ACC112 (cell line): Measurements from ENCODE around the gene TFR2.

Experiments
- H2AFZ ChIP-seq: fragments of 200-600 bp; sonication (generic); one replicate; pipeline ENCODE4 v1.6.0; 2017; ENCODE audit warnings: antibody characterized with exemption, low read length; ENCODE audit not compliant: unreplicated experiment
- H3K27ac ChIP-seq: fragments of 200-600 bp; sonication (generic); 2 replicates; pipeline ENCODE4 v1.5.1; 2014; ENCODE audit warnings: low read depth, mild to moderate bottlenecking, antibody characterized with exemption, low read length, moderate library complexity
- H3K27me3 ChIP-seq: fragments of 200-600 bp; sonication (generic); 2 replicates; pipeline ENCODE4 v1.6.1; 2014; ENCODE audit warnings: mild to moderate bottlenecking, antibody characterized with exemption, low read length, moderate library complexity, mixed read lengths; ENCODE audit not compliant: insufficient read depth
- H3K36me3 ChIP-seq: fragments of 200-600 bp; sonication (generic); 2 replicates; pipeline ENCODE4 v1.6.1; 2016; ENCODE audit warnings: mild to moderate bottlenecking, antibody characterized with exemption, low read length, moderate library complexity, mixed read lengths; ENCODE audit not compliant: insufficient read depth
- H3K4me1 ChIP-seq: fragments of 200-600 bp; sonication (generic); one replicate; pipeline ENCODE4 v1.6.1; 2016; ENCODE audit warnings: low read length, mixed read lengths; ENCODE audit not compliant: insufficient read depth, unreplicated experiment, control insufficient read depth
- H3K4me3 ChIP-seq: fragments of 200-600 bp; sonication (generic); 2 replicates; pipeline ENCODE4 v1.5.1; 2014; ENCODE audit warnings: mild to moderate bottlenecking, low read depth, low read length
- H3K79me2 ChIP-seq: fragments of 200-600 bp; sonication (generic); one replicate; pipeline ENCODE4 v1.6.0; 2016; ENCODE audit warnings: low read length; ENCODE audit not compliant: control insufficient read depth, unreplicated experiment, insufficient read depth

Gene TFR2

GRCh38 chr7:100642534-100642907, 1.2 kb upstream of the TFR2 start:
- H3K36me3 ChIP-seq, result no peaks in the 10 kb centered on the region
- H2AFZ ChIP-seq, result no peak overlapping the region
- no peaks in the 10 kb centered on the region for H3K4me1 ChIP-seq
- no peaks in the 10 kb centered on the region for H3K79me2 ChIP-seq
- H3K27me3 ChIP-seq, result peaks cover 20% of the 10 kb centered on the region
- H3K4me3 ChIP-seq, result no peak overlapping the region
- H3K27ac ChIP-seq, result no peak overlapping the region

- H3K4me3 ChIP-seq, result no peak overlapping the region
- H2AFZ ChIP-seq, result no peak overlapping the region
- H3K79me2 ChIP-seq, result no peaks in the 10 kb centered on the region
Measured at GRCh38 chr7:100641860-100642533, 645 bp upstream of the TFR2 start.

GRCh38 chr7:100640517-100641440, 573 bp downstream of the TFR2 start:
- Histone ChIP-seq H3K4me3 (no peak overlapping the region), H3K36me3 (no peaks in the 10 kb centered on the region), H3K79me2 (no peaks in the 10 kb centered on the region), H3K4me1 (no peaks in the 10 kb centered on the region), H3K27ac (no peak overlapping the region), H3K27me3 (0 out of 2 replicates have a peak, but pooled peaks cover 4% of the 10 kb centered on the region), H2AFZ (no peak overlapping the region)

More at GRCh38 chr7:100641860-100642533, 645 bp upstream of the TFR2 start:
- H3K27ac ChIP-seq, result no peak overlapping the region
- H3K4me1 ChIP-seq, result no peaks in the 10 kb centered on the region
- no peaks in the 10 kb centered on the region for H3K36me3 ChIP-seq
- H3K27me3 ChIP-seq, result peaks cover 15% of the 10 kb centered on the region; the same call in 1 of the 2 replicates

- Histone ChIP-seq H3K79me2 (no peaks in the 10 kb centered on the region), H3K4me1 (no peaks in the 10 kb centered on the region), H2AFZ (no peak overlapping the region), H3K27me3 (no peaks in the 10 kb centered on the region), H3K4me3 (no peak overlapping the region), H3K27ac (no peak overlapping the region), H3K36me3 (no peaks in the 10 kb centered on the region)
Measured at GRCh38 chr7:100639995-100640516, 1.3 kb downstream of the TFR2 start.

- Histone ChIP-seq H3K27me3 (no peaks in the 10 kb centered on the region), H3K4me1 (no peaks in the 10 kb centered on the region), H2AFZ (peak overlapping the region; percentile 94), H3K36me3 (no peaks in the 10 kb centered on the region), H3K27ac (peak overlapping the region; percentile 16; the same call in 1 of the 2 replicates), H3K79me2 (no peaks in the 10 kb centered on the region), H3K4me3 (peak overlapping the region; percentile 97)
Measured at GRCh38 chr7:100632951-100633717, 8.2 kb downstream of the TFR2 start.

GRCh38 chr7:100630066-100630465, 11.3 kb downstream of the TFR2 start:
- H3K27me3 ChIP-seq, result no peaks in the 10 kb centered on the region
- H3K27ac ChIP-seq, result no peak overlapping the region
- peaks cover 3% of the 10 kb centered on the region for H3K4me1 ChIP-seq

GRCh38 chr7:100629117-100629716, 12.1 kb downstream of the TFR2 start:
- Histone ChIP-seq H3K79me2 (no peaks in the 10 kb centered on the region), H3K27ac (no peak overlapping the region), H3K4me3 (no peak overlapping the region), H2AFZ (no peak overlapping the region), H3K4me1 (peaks cover 3% of the 10 kb centered on the region), H3K27me3 (no peaks in the 10 kb centered on the region), H3K36me3 (no peaks in the 10 kb centered on the region)

More at GRCh38 chr7:100630066-100630465, 11.3 kb downstream of the TFR2 start:
- Histone ChIP-seq H3K79me2 (no peaks in the 10 kb centered on the region), H3K4me3 (no peak overlapping the region), H2AFZ (no peak overlapping the region), H3K36me3 (no peaks in the 10 kb centered on the region)

- no peak overlapping the region for H2AFZ ChIP-seq
- no peaks in the 10 kb centered on the region for H3K36me3 ChIP-seq
- H3K79me2 ChIP-seq, result no peaks in the 10 kb centered on the region
- H3K27ac ChIP-seq, result no peak overlapping the region
- H3K4me3 ChIP-seq, result no peak overlapping the region
- H3K27me3 ChIP-seq, result no peaks in the 10 kb centered on the region
- H3K4me1 ChIP-seq, result peaks cover 3% of the 10 kb centered on the region
Measured at GRCh38 chr7:100627238-100627549, 14.2 kb downstream of the TFR2 start.

- H3K27ac ChIP-seq, result no peak overlapping the region
- H3K27me3 ChIP-seq, result no peaks in the 10 kb centered on the region
- H3K4me1 ChIP-seq, result peaks cover 3% of the 10 kb centered on the region
- no peaks in the 10 kb centered on the region for H3K36me3 ChIP-seq
- peak overlapping the region; percentile 29 for H2AFZ ChIP-seq
- H3K79me2 ChIP-seq, result no peaks in the 10 kb centered on the region
- peak overlapping the region; percentile 50 for H3K4me3 ChIP-seq
Measured at GRCh38 chr7:100626530-100627237, 14.7 kb downstream of the TFR2 start.
